Loucy (cell line): ENCODE data around the gene NRIP2.

Experiments used
- EZH2phosphoT487 ChIP-seq: fragments of 200-600 bp; IDR thresholded peaks from 2 replicates; pipeline ENCODE4 v1.6.1; 2018; ENCODE audit warnings: antibody characterized with exemption, mild to moderate bottlenecking, moderate library complexity, borderline replicate concordance
- TF ChIP-seq, protein P1 (sequence below): fragments of 200-600 bp; sonication (generic); conservative IDR thresholded peaks from 2 replicates; pipeline ENCODE4 v1.5.1; 2014; ENCODE audit warnings: mild to moderate bottlenecking, antibody characterized with exemption, low read length

GRCh38 chr12:2858334-2858733 is 23.5 kb upstream of the NRIP2 start:
- TF ChIP-seq, protein P1, sequence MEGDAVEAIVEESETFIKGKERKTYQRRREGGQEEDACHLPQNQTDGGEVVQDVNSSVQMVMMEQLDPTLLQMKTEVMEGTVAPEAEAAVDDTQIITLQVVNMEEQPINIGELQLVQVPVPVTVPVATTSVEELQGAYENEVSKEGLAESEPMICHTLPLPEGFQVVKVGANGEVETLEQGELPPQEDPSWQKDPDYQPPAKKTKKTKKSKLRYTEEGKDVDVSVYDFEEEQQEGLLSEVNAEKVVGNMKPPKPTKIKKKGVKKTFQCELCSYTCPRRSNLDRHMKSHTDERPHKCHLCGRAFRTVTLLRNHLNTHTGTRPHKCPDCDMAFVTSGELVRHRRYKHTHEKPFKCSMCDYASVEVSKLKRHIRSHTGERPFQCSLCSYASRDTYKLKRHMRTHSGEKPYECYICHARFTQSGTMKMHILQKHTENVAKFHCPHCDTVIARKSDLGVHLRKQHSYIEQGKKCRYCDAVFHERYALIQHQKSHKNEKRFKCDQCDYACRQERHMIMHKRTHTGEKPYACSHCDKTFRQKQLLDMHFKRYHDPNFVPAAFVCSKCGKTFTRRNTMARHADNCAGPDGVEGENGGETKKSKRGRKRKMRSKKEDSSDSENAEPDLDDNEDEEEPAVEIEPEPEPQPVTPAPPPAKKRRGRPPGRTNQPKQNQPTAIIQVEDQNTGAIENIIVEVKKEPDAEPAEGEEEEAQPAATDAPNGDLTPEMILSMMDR, result no peak
- TF ChIP-seq EZH2phosphoT487, result no peak
